Measurements from ENCODE around the gene ZFP36L1.

The ZFP36L1 gene

DNA sequence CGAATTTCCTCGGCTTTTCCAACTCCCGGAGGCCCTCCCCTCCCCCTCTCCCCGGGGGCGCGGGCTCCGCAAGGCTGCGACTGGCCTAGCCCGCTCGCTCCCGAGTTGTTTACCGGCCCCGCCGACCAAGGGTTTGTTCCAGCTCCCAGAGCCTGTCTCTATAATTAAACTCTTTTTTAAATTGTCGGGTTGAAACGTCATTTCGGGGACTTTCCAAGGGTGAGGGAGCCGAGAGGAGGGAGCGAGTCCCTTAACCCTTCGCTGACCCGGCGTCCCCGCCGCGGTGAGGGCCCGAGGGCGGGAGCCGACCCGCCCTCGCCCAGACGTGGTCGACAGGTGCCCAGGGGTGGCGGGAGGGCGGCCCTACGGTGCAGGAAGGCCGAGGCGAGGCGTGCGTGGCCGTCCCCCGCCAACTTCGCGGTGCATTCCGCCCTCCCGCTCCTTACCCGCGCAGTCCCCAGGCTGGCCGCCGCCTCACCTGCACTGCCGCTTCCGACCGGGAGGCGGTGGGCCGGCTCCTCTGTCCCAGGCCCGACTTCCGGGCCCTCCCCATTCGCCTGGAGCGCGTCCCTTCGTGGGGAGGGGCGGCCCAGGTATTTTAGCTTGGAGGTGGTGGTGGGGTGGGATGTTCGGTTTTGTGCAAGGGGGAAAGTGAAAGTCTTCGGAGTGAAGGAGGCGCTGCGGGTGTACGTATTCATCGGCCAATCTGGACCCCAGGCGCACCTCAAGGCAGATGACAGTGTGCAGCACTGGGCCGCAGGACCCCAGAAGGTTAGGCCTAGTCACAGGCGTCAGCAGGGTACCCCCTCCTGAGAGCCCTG lies 2.9 kb upstream of the ZFP36L1 start:
- peak; percentile 66 for DNase-seq (ENCODE audit: low read depth)

DNA sequence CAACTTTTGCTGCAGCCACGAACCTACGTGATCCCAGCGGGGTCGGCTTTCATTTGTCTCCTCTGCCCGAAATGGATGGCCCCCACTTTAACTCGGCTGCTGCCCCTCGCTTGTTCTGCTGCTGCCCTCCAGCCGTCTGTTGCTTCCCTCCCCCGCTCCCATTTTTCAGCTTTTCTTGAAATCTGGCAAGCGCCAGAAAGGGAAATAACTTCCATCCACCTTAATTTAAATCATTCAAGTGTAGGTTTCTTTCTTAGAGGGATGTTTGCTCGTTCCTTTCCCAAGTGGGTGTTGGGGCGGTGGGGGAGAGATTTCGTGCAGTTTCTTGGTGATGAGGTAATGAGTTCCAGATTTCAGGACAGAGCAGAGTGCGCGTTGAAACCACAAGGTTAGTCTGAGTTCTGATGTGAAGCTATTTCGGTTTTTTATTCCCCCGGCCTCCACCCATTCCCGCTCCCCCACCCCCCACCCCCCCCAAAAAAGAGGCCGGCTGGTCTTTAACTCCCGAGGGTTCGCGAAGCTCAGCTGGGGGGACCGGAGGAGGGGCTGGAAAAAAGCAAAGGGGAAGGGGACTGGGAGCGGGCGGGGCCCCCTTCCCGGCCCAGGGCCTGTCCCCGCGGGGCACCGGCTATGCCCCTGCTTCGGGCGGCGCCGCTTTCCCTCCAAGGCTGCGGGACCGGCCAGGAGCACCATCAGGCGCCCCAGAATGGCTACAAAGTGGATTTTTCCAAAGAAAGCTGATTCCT lies 2.2 kb upstream of the ZFP36L1 start:
- DNase-seq (ENCODE audit: low read depth), result no peak

DNA sequence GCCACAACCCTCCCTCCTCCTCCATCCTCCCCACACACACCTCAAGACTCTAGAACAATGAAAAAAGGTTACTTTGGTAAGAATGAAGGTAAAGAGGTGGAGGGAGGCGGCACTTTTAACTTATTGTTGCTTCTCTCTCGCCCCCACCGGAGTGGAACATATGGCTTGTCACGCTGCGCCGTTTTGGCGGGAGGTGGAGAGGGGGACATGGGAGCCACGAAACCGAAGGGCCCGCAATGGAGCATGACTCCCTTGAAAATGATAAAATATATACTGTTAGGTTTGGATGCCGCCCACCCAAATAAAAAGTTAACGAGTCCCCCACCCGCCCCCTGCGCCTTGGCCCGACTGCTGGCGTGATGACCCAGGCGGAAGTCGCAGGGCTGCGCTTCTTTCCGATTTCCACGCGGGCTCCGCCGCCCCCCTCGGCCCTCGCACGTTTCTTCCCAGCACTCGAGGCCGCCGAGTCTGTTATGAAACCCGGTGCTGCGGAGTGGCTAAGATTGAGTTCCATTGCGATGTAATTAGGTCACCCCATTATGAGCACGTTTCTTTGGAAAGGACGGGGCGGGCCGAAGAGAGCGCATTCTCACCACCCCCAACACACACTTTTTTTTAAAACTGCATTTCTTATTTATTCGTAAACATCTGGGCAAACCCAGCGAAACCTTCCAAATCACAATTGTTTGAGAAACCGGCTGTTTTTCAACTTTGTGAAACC lies 1.4 kb upstream of the ZFP36L1 start:
- peak; percentile 79 for DNase-seq (ENCODE audit: low read depth)

DNA sequence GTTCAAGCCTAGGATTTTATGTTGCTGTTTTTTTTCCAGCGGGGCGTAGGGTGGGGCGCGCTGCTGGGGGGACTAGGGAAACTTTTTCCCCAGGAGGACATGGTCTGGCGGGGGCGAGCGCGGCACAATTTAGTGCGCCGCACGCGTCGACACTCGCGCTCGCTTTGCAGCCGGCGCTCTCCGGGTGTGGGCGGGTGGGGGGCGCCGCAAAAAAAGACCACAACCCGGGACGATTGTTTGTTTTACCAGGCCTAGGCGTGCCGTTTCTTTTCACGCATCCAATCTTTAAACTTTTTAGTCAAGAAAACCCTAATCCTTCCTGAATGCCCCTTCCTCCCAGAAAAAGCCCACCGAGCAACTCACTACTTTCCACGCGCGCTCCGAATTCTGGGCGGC lies 865 bp upstream of the ZFP36L1 start:
- DNase-seq (ENCODE audit: low read depth), result no peak

DNA sequence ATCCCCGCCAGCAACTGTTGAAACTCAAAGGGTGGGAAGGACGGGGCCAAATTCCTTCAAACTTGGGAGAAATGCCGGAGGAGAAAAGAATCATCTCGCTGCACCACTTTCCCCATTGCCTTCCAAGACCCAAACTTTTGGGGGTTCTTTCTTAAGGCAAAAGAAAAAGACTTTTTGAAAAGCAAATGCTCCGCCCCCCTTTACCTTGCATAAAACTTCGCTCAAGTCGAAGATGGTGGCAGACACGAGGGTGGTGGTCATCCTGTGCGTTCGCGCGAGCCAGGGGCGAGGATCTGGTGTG lies 239 bp downstream of the ZFP36L1 start:
- no peak for DNase-seq (ENCODE audit: low read depth)

DNA sequence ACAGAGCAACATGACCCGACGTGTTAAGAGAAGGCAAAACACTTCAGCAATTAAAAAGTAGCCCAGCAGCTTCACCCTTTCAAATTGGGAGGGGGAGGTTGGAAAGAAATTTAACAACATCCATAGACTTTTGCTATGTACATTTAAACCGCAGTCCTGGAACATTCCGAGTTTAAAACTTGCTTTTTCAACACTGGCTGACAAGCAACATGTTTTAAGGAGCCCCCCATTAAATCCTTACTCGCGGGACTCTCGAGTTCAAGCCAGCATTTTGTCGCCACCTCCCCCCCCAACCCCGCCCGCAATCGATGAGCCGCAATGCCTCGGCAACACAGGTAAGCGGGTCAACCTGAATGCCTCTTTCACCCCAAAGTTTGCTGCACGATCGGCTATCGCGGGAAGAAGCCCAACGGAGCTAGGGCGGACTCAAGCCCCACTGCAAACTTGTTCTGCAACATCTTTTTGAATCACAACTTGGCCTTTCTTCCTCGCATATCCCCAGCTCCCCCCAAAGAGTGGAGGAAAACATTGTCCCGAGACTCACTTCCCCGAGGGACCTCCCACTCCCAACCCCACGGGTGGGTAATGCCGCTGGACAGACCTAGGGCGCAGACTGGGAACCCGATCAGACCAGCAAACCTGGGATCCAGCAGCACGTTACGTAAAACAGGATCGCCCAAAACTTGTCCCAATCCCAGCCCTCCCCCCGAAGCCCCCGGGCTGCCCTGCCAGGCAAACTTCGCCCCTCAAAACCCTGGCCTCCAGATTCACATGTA lies 777 bp downstream of the ZFP36L1 start:
- no peak for DNase-seq (ENCODE audit: low read depth)

DNA sequence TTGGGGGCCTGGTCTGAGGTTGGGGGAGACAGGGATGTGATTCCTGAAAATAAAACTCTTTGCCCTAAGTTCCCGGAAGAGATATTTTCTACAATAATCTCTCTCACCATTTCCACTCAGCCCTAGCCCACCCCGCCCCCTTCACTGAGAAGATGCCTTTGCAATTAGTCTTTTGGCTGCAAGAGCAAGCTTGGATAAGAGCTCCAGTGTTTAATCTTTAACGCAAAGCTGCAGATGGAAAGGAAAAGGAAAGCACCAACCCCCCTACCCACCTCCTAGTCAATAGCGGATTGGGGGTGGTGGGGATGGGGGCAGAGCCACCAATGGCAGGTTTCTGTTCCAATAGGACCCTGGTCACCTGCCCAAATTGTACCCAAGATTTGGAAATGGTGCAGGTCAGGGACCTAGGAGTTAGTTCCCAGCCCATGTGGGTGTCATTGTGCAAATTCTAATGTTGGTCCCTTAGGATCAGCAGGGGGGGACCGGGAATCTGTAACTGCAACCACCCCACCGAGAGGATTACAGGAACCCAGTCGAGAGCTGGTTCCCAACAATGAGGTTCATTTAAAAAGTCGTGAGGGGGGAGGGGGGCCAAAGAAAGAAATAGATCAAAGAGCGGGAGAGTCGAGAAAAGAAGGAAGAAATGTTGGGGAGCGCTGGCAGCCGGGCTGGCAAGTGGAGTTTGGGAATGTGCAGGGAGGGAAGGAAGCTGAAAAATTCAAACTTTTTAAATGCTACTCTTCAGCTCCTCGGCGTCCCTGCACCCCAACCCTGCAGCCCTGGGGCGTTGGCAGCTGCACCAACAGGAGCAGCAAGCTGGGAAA lies 1.6 kb downstream of the ZFP36L1 start:
- no peak for DNase-seq (ENCODE audit: low read depth)

DNA sequence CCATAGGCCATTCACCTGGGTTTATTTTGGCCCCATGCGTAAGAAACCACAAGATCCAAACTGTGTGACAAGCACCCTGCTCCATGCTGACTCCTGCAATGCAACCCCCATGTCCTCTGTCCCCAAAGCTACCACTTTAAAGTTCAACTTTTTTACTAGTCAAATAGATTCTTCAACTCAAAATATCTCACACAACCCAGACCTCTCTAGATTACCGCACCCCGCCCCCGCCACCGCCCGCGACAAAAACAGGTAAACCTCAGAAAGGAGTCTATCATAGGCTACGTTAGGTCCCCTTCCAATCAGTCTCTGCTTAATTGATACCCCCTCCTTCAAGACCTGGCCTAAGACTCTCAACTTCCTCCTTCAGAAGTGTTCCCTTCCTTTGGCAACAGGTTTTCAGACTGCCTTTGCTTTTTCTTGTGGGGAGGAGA lies 2.2 kb downstream of the ZFP36L1 start:
- no peak for DNase-seq (ENCODE audit: low read depth)

DNA sequence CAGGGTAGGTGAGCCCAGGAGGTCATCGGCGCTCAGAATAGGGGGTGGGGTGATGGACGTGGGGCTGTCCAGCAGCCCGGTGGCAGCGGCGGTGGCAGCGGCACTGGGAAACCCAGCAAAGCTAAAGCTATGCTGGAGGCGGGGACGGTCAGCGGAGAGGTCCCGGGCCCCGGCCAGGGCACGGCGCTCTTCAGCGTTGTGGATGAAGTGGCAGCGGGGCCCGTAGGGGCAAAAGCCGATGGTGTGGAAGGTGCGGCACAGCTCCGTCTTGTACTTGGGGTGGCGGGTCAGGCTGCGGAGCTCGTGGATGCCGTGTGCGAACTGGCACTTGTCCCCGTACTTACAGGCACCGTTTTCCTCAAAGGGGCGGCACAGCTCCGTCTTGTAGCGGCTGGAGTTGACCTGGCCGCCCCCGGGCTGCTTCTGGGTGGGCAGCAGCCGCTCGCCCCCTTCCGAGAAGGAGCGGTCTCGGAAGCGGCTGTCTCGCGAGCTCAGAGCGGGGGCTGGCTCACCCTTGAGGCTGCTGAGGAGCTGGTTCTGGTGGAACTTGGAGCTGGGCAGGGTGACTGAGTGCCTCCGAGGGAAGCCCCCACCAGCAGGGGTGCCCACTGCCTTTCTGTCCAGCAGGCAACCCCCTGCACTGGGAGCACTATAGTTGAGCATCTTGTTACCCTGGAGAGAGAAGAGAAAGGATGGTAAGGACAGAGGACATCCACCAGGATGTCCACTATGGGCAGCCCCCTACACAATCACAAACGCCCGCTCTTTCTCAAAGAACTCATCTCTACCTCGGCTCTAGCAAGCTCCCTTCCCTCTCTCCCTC lies 2.8 kb downstream of the ZFP36L1 start:
- no peak for DNase-seq (ENCODE audit: low read depth)

DNA sequence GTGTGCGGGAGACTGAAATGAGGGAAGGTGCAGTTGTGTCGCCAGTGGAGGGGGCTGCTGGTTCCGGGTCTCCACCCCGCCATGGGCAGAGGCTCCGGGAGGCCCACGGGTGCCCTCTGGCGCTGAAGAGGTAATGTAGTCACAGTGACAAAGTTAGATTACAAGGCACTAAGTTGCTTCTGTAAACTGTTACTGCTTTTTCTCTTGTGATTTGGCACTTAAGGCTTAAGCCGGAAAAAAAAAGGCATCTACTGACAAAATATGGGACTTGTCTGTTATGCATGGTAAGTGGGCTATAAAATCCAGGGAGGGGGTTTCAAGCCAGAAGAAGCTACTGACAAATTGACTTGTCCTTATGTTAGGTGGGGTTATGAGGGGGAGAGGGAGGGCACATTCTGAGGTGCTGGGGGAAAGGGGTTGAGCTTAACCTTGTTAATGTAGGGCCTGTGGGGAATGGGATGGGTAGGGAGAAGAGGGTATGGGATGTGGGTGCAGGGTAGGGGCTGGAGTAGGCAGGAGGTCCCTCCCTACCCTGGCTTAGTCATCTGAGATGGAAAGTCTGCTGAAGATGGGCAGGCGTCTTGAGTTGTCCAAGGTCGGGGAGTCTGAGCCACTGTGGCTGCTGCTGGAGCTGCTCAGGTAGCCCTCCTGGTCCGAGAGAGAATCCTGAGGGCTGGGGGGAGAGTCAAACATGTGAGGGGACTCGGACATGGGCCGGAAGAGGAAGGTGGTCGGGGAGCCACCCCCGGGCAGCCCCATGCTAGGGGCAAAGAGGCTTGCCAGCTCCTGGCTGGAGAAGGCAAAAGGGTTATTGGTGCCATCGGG lies 3.7 kb downstream of the ZFP36L1 start:
- peak; percentile 77 for DNase-seq (ENCODE audit: low read depth)

DNA sequence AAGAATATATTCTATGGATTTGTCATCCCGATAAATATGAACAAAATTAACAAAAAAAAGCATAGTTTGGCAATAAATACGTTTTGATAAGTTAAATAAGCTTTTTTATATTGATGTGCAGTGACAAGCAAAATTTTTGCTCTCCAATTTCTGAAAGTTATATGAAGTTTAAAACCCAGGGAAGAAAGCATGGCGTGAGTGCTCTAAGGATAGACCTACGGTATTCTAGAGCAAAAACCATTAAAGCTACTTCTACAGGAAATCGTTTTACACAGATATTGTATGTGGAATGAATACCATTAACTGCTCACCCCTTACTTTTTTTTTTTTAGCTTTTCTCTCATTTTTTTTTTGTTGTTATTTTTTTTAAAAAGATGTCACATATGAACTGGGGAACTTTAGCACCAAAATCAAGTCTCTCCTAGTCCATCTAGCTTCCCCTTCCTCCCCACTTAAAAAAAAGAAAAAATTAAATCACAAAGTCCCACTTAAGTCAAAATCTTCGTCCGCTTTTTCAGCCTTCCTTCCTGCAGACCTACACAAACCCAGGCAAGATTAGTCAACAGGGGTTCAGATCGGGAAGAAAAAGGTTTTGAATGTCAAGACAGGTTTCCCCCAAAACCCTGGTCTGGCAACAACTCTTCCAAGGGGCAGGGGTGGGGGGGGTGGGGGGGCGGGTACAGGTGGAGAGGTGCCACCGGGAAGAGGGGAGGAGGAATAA lies 4.4 kb downstream of the ZFP36L1 start:
- DNase-seq (ENCODE audit: low read depth), result no peak

DNA sequence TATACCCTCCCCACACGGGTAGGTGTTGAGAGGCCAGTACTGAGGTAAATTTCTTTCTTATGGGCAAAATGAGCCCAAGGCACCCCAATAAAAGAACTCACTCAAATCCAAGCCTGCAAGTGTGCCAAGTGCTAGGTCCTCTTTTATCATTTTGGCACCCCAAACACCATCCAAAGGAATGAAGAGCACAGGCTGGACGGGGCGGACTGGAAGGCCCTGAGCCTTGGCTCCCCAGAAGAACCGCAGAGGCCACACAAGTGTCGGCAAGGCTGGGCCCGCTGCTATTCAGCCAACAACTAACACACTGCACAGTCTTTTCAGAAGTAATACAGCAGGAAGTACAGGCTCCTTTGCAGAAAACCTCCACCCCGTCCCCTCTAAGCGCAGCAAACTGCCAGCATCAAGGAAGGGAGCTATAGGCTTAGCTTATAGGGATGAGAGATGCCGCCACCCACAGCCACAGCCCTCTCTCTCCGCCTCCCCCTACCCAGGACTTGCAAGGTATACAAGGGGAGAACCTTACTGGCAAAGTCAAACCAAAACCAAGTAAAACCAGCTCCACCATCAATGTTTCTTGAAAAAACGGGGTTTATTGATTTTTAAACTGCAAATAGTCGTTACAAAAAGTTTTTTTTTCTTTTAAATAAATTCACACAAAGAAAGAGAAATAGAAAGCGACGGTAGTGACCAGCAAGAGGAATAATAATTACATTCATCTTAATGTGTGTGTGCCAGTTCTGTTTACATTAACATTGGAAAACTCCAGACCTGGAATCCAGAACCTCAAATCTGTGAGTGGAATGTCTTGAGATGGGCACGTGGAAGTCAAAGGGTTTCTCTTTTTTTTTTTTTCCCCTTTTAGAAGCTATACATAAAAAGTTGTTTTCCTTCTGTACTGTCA lies 5.5 kb downstream of the ZFP36L1 start:
- no peak for DNase-seq (ENCODE audit: low read depth)

DNA sequence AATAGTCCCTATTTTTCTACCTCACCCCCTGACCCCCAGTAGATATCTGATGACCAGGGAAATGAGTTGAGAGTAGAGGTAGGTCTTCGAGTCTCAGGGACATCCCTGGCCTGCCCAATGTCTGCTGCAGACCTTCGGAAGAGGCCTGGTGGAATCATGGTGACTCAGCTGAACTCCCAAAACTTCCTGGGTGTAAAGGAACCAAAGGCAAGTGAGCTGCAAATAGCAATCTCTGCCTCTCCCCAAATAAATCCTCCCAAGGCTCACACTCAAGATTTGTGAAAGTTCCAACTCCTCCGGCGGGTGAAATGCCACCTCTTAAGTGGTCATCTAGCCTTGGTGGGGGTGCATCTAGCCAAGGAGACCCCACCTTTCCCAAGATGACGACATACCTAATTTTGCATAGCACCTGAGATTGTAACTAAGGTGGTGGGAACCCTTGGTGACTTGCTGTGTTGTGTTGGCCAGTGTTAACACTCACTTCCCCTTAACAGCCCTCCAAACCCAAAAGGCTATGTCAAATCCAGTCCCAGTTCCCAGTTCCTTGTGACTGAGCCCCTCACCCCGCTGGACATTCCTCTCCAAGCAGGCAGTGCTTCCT lies 6.3 kb downstream of the ZFP36L1 start:
- no peak for DNase-seq (ENCODE audit: low read depth)

DNA sequence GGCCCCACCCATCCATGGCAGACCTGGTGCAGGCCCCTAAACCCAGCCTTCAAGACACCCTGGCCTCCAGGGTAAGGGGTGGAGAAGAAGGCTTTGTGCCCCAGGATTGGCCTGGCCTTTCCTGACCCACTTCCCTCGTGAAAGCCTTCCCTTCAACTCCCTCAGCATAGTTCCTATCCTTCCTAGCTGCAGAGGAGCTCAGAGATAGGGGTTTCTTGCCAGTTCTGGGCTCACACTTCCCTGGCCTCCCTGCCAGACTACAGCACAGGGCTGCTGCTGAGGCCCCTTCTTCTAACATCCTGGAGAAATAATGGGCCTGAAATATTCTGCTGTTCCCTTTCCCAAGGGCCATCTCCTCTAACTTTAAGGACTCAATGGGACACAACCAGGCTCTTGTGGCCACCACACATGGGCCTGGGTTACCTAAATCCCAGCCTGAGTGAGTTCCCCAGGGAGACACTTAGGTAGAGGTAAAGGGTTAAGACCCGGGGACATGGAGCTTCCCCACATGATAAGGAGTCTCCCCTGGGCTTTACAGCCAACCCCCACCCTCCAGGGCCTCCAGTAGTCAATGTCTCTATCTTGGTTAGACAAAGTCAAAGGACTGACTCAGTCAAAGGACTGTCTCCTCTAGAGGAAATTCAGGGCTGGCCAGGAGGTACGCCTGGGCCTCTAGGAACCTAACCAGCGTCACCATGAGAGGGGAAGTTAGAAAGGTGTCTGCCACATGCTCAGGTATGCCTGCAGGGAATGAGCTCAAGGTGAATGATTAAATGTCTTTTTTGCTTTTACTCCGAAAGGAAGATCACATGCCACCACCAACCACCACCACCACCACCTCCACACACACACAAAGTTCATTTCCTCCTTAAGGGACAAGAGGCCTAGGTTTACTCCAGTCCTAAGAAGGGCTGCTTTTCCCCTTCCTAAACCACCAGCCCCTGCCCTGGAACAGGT lies 7.1 kb downstream of the ZFP36L1 start:
- no peak for DNase-seq (ENCODE audit: low read depth)

DNA sequence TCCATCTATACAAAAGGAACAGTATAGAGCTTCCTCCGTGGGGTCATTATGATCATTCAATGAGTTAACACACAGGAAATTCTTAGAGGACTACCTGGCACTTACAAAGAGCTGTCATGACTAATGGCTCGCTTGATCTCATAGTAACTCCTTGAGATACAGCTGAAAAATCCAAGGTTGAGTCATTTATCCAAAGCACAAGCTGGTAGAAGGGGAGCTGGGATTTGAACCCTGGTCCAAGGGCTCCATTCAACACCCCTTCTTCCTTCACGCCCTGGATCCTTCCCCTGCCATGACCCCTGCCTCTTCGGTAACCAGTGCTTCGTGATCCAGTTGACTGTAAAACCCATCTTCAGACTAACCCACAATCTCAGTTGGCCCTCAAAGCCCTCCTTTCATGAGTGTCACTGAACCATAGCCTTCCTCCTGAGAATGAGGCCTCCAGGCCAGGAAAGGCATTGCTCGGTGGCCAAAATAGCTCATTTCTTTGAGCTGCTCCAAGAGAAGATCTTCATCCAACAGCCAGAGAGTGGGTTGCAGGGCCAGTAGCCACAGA lies 7.8 kb downstream of the ZFP36L1 start:
- no peak for DNase-seq (ENCODE audit: low read depth)
